K562 (cell line): ENCODE data around the gene ARHGAP42. TPM values are rescaled to one million over a fixed set of nuclear protein-coding genes. Genes with fewer than 3 reads are reported as not detected.

Source experiments
- ATAC-seq: fragments of 200-7000 bp; cut with Tn5 transposase; 3 replicates; pipeline ENCODE4 v1.9.1; 2020; ENCODE audit warnings: moderate library complexity
- BruUV-seq: library from RNA; stranded (reverse); fragments of 400-500 nt; replicated peaks from 2 replicates; lab custom pipeline; 2021; lab: Mats Ljungman, UMichigan
- CTCF ChIA-PET: fragments of 300-600 bp; formaldehyde crosslinking; extraction: SDS; loops from one replicate; lab custom pipeline; 2021; ENCODE audit warnings: low intra/inter-chr PET ratio; lab: Yijun Ruan, JAX
- POLR2A ChIA-PET: fragments of 300-600, 350-650 bp; sonication (Branson Sonifier 250); formaldehyde crosslinking; extraction: SDS; loops from one replicate; lab custom pipeline; 2021; ENCODE audit warnings: antibody characterized with exemption, inconsistent platforms; lab: Yijun Ruan, JAX
- DNase-seq, 4 experiments: peaks; one replicate each; pipeline versions ENCODE4 v3.0.0 to v3.0.0-alpha.2; 2011 to 2018; ENCODE audit warnings: low spot score in 3 of 4, mixed read lengths in 3 of 4; ENCODE audit errors: extremely low read depth in 1 of 4
- FAIRE-seq: peaks from 2 replicates; lab custom pipeline; 2011; peaks lifted over from hg19 to GRCh38; lab: Jason Lieb, UNC
- H2AFZ ChIP-seq: 2 replicates; pipeline ENCODE4 v1.6.0; 2011; ENCODE audit warnings: low read depth, low read length, control low read depth, inconsistent platforms
- H3K27ac ChIP-seq: fragments of 200-600 bp; 3 replicates; pipeline ENCODE4 v1.8.0; 2011; ENCODE audit warnings: low read depth, mild to moderate bottlenecking, control low read depth, inconsistent platforms, low read length, moderate library complexity, mixed read lengths; ENCODE audit errors: extremely low read depth
- H3K27me3 ChIP-seq, 2 experiments: fragments of 300-600 bp in 1 of 2; 2 replicates in 1 of 2; 3 replicates in 1 of 2; pipeline versions ENCODE4 v1.6.0 to v1.8.0; 2011; ENCODE audit warnings: inconsistent platforms in 2 of 2, low read length in 2 of 2, mild to moderate bottlenecking in 1 of 2, mixed read lengths in 1 of 2, moderate library complexity in 1 of 2; ENCODE audit not compliant: control insufficient read depth in 2 of 2, insufficient read depth in 2 of 2
- H3K36me3 ChIP-seq: fragments of 300-600 bp; 3 replicates; pipeline ENCODE4 v1.8.0; 2011; ENCODE audit warnings: mild to moderate bottlenecking, low read length, inconsistent platforms; ENCODE audit not compliant: control insufficient read depth, insufficient read depth
- H3K4me1 ChIP-seq, 2 experiments: fragments of 200-600 bp in 1 of 2; replicated peaks in 1 of 2; 2 replicates in 1 of 2; 3 replicates in 1 of 2; pipeline versions ENCODE4 v1.5.1 to v1.8.0; 2011; ENCODE audit warnings: inconsistent platforms in 2 of 2, low read length in 2 of 2, mild to moderate bottlenecking in 1 of 2, mixed read lengths in 1 of 2, moderate library complexity in 1 of 2; ENCODE audit not compliant: control insufficient read depth in 2 of 2, insufficient read depth in 2 of 2
- H3K4me2 ChIP-seq: 2 replicates; pipeline ENCODE4 v1.6.1; 2011; ENCODE audit warnings: low read length, control low read depth, inconsistent platforms, mixed read lengths; ENCODE audit not compliant: insufficient read depth
- H3K4me3 ChIP-seq: fragments of 200-600 bp; sonication (generic), shearing (Covaris generic); 2 replicates; pipeline ENCODE4 v1.5.1; 2016; ENCODE audit warnings: control low read depth, inconsistent platforms
- H3K79me2 ChIP-seq: fragments of 200-600 bp; 3 replicates; pipeline ENCODE4 v1.8.0; 2011; ENCODE audit warnings: low read length, inconsistent platforms; ENCODE audit not compliant: control insufficient read depth, insufficient read depth
- H3K9ac ChIP-seq, 2 experiments: 2 replicates each; pipeline versions ENCODE4 v1.6.0 to v1.6.1; 2011; ENCODE audit warnings: low read depth in 2 of 2, low read length in 2 of 2, control low read depth in 1 of 2, inconsistent platforms in 1 of 2, mild to moderate bottlenecking in 1 of 2, mixed read lengths in 1 of 2; ENCODE audit not compliant: insufficient read depth in 1 of 2
- H3K9me1 ChIP-seq: one replicate; pipeline ENCODE4 v1.6.0; 2011; ENCODE audit warnings: inconsistent platforms, mild to moderate bottlenecking, low read length, moderate library complexity; ENCODE audit not compliant: control insufficient read depth, insufficient read depth
- H3K9me3 ChIP-seq: replicated peaks from 2 replicates; pipeline ENCODE4 v1.5.1; 2011; ENCODE audit warnings: low read depth, low read length, inconsistent platforms; ENCODE audit not compliant: control insufficient read depth, insufficient read depth
- H4K20me1 ChIP-seq: replicated peaks from 2 replicates; pipeline ENCODE4 v1.6.1; 2011; ENCODE audit warnings: low read length, inconsistent platforms, mixed read lengths; ENCODE audit not compliant: control insufficient read depth, insufficient read depth
- RAD51 ChIP-seq: fragments of 450-650 bp; IDR thresholded peaks from 2 replicates; pipeline ENCODE4 v1.7.1; 2016; ENCODE audit warnings: low read depth, mild to moderate bottlenecking, borderline replicate concordance
- SRF ChIP-seq, 2 experiments: fragments of 250-450, 450-650 bp in 1 of 2; sonication (Bioruptor Pico) in 1 of 2; sonication (generic) in 1 of 2; formaldehyde crosslinking; IDR thresholded peaks; 2 replicates each; pipeline versions ENCODE4 v1.5.0 to v1.5.1; 2020 to 2022; ENCODE audit warnings: mild to moderate bottlenecking in 1 of 2, missing genetic modification reagents in 1 of 2
- ZNF311 ChIP-seq: fragments of 250-450 bp; sonication (Bioruptor Pico); IDR thresholded peaks from 2 replicates; pipeline ENCODE4 v1.4.0; 2020; ENCODE audit warnings: mild to moderate bottlenecking, moderate library complexity
- WGBS: fragments of 100-300 bp; shearing (Covaris generic); methylation state at CpG from one replicate; pipeline ENCODE4 v1.1.6; 2016; ENCODE audit warnings: low coverage, mixed read lengths; ENCODE audit not compliant: insufficient coverage; ENCODE audit errors: missing lambda C conversion rate; 5-methylcytosine and 5-hydroxymethylcytosine counted together
- in situ Hi-C: fragments of 300-500 bp; cut with MboI; formaldehyde crosslinking; loops from 4 replicates; pipeline ENCODE4 v1.15.0; 2018; ENCODE audit warnings: inconsistent platforms, mixed read lengths
- intact Hi-C: fragments of 100-400 bp; cut with micrococcal nuclease; formaldehyde crosslinking; loops from 2 replicates; pipeline ENCODE4 v1.14.2; 2022
- polyA plus RNA-seq, 8 experiments: library from polyadenylated mRNA; depleted of rRNA in 4 of 8; stranded (reverse) in 5 of 8; unstranded in 3 of 8; fragments of >200 nt; fragmentation: Nextera tagmentation in 2 of 8; fragmentation: Illumina TruSeq in 1 of 8; extraction: Ambion mirVana in 2 of 8; extraction: Trizol in 1 of 8; gene quantifications; 2 replicates each; pipeline versions ENCODE4 v1.2.1 to v1.2.3, GENCODE V29; 2011 to 2014; ENCODE audit warnings: inconsistent platforms in 1 of 8, missing spikeins in 1 of 8
- total RNA-seq, 7 experiments: library from RNA; depleted of rRNA in 6 of 7; stranded (reverse); fragments of >200 nt in 6 of 7; fragmentation: Illumina TruSeq in 2 of 7; extraction: Trizol in 2 of 7; gene quantifications; 2 replicates each; pipeline versions ENCODE4 v1.2.1 to v1.2.3, GENCODE V29; 2011 to 2021; ENCODE audit warnings: low replicate concordance in 1 of 7
- TF ChIP-seq, protein P1 (sequence below): fragments of 450-650 bp; formaldehyde crosslinking; IDR thresholded peaks from 2 replicates; pipeline ENCODE4 v1.4.0; 2022; ENCODE audit warnings: mild to moderate bottlenecking, moderate library complexity
- TF ChIP-seq, protein P2 (sequence below): fragments of 450-650 bp; IDR thresholded peaks from 2 replicates; pipeline ENCODE4 v1.6.1; 2018; ENCODE audit not compliant: partially characterized antibody

The ARHGAP42 gene
- total and polyA plus RNA-seq, 9 of the 15 experiments (the other 6 are each of a cell fraction or from before 2014, with no cell fraction given) = 0.95 to 6.1 (median 2.4) TPM

DNA sequence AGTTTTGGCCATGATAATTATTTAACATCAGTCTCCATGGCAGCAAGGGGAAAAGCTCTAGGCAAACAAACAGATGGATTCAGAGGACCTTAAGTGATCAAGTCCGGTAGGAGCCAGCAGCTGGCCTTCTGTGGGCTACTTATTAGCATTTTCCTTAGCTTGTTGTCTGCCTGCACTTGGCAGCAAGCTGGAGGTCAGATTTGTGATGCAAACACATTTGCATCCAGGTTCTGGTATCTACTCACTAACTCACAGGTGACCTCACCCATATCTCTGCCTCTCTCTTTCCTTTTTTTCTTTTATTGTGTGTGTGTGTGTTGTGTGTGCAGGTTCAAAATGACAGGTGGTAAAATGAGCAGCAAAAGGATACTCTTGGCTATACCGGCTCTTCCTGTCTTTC is 32.3 kb downstream of the ARHGAP42 start:
- Histone ChIP-seq H3K4me3 (no peak overlapping the region), H3K27ac (no peak overlapping the region), H4K20me1 (no peaks in the 10 kb centered on the region), H3K9me3 (0 out of 2 replicates have a peak, but pooled peaks cover 2% of the 10 kb centered on the region), H3K9ac (no peak overlapping the region), H3K36me3 (no peaks in the 10 kb centered on the region), H2AFZ (no peak overlapping the region; the same call in 1 of the 2 replicates), H3K4me2 (no peak overlapping the region), H3K27me3 (no peaks in the 10 kb centered on the region), H3K9me1 (no peaks in the 10 kb centered on the region), H3K79me2 (no peaks in the 10 kb centered on the region), H3K4me1 (no peaks in the 10 kb centered on the region)
- no peak for ATAC-seq
- peak; percentile 19 for FAIRE-seq
- TF ChIP-seq, protein P1, sequence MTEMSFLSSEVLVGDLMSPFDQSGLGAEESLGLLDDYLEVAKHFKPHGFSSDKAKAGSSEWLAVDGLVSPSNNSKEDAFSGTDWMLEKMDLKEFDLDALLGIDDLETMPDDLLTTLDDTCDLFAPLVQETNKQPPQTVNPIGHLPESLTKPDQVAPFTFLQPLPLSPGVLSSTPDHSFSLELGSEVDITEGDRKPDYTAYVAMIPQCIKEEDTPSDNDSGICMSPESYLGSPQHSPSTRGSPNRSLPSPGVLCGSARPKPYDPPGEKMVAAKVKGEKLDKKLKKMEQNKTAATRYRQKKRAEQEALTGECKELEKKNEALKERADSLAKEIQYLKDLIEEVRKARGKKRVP (CRISPR knock-in tag) = no peak
- TF ChIP-seq, protein P2, sequence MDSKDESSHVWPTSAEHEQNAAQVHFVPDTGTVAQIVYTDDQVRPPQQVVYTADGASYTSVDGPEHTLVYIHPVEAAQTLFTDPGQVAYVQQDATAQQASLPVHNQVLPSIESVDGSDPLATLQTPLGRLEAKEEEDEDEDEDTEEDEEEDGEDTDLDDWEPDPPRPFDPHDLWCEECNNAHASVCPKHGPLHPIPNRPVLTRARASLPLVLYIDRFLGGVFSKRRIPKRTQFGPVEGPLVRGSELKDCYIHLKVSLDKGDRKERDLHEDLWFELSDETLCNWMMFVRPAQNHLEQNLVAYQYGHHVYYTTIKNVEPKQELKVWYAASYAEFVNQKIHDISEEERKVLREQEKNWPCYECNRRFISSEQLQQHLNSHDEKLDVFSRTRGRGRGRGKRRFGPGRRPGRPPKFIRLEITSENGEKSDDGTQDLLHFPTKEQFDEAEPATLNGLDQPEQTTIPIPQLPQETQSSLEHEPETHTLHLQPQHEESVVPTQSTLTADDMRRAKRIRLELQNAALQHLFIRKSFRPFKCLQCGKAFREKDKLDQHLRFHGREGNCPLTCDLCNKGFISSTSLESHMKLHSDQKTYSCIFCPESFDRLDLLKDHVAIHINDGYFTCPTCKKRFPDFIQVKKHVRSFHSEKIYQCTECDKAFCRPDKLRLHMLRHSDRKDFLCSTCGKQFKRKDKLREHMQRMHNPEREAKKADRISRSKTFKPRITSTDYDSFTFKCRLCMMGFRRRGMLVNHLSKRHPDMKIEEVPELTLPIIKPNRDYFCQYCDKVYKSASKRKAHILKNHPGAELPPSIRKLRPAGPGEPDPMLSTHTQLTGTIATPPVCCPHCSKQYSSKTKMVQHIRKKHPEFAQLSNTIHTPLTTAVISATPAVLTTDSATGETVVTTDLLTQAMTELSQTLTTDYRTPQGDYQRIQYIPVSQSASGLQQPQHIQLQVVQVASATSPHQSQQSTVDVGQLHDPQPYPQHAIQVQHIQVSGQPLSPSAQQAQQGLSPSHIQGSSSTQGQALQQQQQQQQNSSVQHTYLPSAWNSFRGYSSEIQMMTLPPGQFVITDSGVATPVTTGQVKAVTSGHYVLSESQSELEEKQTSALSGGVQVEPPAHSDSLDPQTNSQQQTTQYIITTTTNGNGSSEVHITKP = no peak
- no peak for TF ChIP-seq ZNF311 (CRISPR knock-in tag)
- no peak for TF ChIP-seq RAD51
- TF ChIP-seq SRF (CRISPR knock-in tag; IDR thresholded peaks at IDR 0.05) = no peak
- DNase-seq = no peak
- CTCF ChIA-PET = no interaction called here
- 10% methylated on average over 2 of the region's 2 CpGs for WGBS
- BruUV-seq = no TSS peak
- POLR2A ChIA-PET = no interaction called here
- in situ Hi-C loops = no loop called here
- intact Hi-C loops = no loop called here
